TTC549 (cell line): ENCODE measurements around the gene TRAK1.

Experiments used
- FAIRE-seq: peaks from 2 replicates; lab custom pipeline; 2012; peaks lifted over from hg19 to GRCh38; lab: Jason Lieb, UNC

Gene TRAK1

GRCh38 chr3:42123824-42124658, 32.9 kb downstream of the TRAK1 start:
- FAIRE-seq, result no peak

- FAIRE-seq, result no peak
Measured at GRCh38 chr3:42127226-42127625, 36.1 kb downstream of the TRAK1 start.

- FAIRE-seq, result no peak
Measured at GRCh38 chr3:42128526-42128925, 37.4 kb downstream of the TRAK1 start.

- FAIRE-seq, result no peak
Measured at GRCh38 chr3:42129014-42129953, 38.1 kb downstream of the TRAK1 start.

GRCh38 chr3:42130007-42130328, 38.8 kb downstream of the TRAK1 start:
- no peak for FAIRE-seq

GRCh38 chr3:42130329-42131070, 39.3 kb downstream of the TRAK1 start:
- no peak for FAIRE-seq

- no peak for FAIRE-seq
Measured at GRCh38 chr3:42133500-42134298, 42.5 kb downstream of the TRAK1 start.

GRCh38 chr3:42134867-42135464, 43.8 kb downstream of the TRAK1 start:
- no peak for FAIRE-seq

GRCh38 chr3:42139621-42140453, 48.7 kb downstream of the TRAK1 start:
- no peak for FAIRE-seq

GRCh38 chr3:42140665-42141203, 49.6 kb downstream of the TRAK1 start:
- FAIRE-seq, result no peak

- FAIRE-seq, result no peak
Measured at GRCh38 chr3:42143440-42143839, 52.3 kb downstream of the TRAK1 start.

- FAIRE-seq, result no peak
Measured at GRCh38 chr3:42144209-42144608, 53.1 kb downstream of the TRAK1 start.

- no peak for FAIRE-seq
Measured at GRCh38 chr3:42148086-42148848, 57.1 kb downstream of the TRAK1 start.

- no peak for FAIRE-seq
Measured at GRCh38 chr3:42148982-42149432, 57.9 kb downstream of the TRAK1 start.

GRCh38 chr3:42149532-42149931, 58.4 kb downstream of the TRAK1 start:
- FAIRE-seq, result no peak

- no peak for FAIRE-seq
Measured at GRCh38 chr3:42149975-42150374, 58.8 kb downstream of the TRAK1 start.

GRCh38 chr3:42151596-42152168, 60.5 kb downstream of the TRAK1 start:
- FAIRE-seq, result no peak

- FAIRE-seq, result no peak
Measured at GRCh38 chr3:42152193-42152592, 61.0 kb downstream of the TRAK1 start.

- no peak for FAIRE-seq
Measured at GRCh38 chr3:42153039-42153438, 61.9 kb downstream of the TRAK1 start.
